ENCODE data around the gene SLC13A2.

SLC13A2 gene

DNA sequence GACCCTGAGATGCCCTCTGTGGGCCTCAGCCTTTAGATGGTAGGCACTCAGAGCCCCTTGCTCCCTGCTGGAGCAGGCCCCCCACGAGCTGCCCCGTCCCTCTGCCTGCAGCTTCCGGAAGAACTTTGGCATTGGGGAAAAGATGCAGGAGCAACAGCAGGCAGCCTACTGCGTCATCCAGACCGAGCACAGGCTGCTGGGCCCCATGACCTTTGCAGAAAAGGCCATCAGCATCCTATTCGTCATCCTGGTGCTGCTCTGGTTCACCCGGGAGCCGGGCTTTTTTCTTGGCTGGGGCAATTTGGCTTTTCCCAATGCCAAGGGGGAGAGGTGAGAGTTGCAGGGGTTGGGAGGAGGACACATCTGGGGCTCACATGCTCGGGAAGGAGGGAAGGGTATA, 20.0 kb downstream of the SLC13A2 start:
- no peak for DNase-seq (ENCODE audit: low spot score)
- H3K27ac ChIP-seq = no peak overlapping the region
- TF ChIP-seq, protein P1, sequence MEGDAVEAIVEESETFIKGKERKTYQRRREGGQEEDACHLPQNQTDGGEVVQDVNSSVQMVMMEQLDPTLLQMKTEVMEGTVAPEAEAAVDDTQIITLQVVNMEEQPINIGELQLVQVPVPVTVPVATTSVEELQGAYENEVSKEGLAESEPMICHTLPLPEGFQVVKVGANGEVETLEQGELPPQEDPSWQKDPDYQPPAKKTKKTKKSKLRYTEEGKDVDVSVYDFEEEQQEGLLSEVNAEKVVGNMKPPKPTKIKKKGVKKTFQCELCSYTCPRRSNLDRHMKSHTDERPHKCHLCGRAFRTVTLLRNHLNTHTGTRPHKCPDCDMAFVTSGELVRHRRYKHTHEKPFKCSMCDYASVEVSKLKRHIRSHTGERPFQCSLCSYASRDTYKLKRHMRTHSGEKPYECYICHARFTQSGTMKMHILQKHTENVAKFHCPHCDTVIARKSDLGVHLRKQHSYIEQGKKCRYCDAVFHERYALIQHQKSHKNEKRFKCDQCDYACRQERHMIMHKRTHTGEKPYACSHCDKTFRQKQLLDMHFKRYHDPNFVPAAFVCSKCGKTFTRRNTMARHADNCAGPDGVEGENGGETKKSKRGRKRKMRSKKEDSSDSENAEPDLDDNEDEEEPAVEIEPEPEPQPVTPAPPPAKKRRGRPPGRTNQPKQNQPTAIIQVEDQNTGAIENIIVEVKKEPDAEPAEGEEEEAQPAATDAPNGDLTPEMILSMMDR (IDR thresholded peaks at IDR 0.05) = no peak

DNA sequence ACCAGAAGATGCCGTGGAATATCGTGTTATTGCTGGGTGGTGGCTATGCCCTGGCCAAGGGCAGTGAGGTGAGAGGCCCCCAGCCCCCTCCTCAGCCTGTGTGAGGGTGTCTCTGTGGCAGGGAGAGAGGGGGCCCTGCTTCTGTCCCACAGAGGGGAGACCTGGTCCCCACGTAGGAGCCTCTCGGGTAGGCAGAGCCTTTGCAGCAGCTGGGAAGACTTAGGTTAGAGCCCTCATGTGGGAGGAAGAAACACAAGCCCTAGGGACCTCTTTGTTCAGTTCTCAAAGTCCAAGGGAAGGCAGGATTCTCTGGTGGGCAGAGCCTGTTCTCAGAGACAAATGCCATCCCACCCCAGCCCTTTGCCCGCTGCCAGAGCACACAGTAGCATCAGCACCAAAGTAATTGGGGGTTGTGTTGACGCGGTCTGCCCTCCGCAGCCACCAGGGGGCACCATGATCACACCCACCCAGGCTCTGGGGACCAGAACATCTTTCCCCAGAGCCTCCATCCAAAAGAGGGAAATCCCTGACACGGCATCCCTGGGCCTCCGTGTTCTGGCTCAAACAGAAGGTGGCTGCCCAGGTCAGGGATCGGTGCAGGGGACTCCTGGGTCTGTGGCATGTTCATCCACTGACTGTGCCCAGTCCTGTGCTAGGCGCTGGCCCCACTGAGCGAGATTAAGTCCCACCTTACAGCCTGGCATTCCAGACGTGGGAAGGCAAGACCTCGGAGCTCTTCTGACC, 21.2 kb downstream of the SLC13A2 start:
- no peak overlapping the region for H3K4me3 ChIP-seq
- no peak for DNase-seq (ENCODE audit: low spot score)
- TF ChIP-seq, protein P1 (IDR thresholded peaks at IDR 0.05) = peak; percentile 72
- H3K27ac ChIP-seq = no peak overlapping the region

More for the DNA sequence above, 20.0 kb downstream of the SLC13A2 start:
- H3K4me3 ChIP-seq = no peak overlapping the region

DNA sequence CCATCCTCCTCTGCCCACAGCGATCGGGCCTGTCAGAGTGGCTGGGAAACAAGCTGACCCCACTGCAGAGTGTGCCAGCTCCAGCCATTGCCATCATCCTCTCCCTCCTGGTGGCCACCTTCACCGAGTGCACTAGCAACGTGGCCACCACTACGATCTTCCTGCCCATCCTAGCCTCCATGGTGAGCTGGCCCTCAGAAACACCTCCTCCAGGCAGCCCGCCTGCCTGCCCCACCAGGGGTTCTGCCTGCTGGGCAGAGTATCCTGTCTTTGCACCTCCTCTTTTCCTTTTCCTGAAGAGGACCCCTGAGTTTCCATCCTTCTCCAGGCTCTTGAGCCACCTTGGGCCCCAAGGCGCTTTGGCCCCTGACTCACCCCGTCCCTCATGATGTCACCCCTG, 22.2 kb downstream of the SLC13A2 start:
- TF ChIP-seq, protein P1 (IDR thresholded peaks at IDR 0.05) = no peak
- no peak overlapping the region for H3K27ac ChIP-seq
- H3K4me3 ChIP-seq = no peak overlapping the region
- no peak for DNase-seq (ENCODE audit: low spot score)

DNA sequence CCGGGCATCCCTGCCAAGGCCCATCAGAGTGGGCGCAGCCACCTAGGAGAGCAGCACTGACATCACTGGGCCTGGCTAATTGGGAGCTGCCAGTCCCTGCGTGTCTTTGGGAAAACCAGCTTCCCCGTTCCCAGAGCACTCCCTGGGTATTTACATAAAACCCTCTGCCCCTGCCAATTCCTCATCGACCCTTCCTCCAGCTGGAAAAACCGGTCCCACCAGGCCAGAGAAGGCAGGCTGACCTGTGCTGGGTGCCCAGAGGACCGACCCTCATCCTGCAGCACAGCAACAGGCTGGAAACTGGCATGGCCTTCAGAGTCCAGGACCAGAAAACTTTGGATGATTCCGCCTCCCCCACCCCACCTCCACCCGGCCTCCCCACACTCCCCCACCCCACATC, 24.5 kb downstream of the SLC13A2 start:
- DNase-seq (ENCODE audit: low spot score) = no peak

DNA sequence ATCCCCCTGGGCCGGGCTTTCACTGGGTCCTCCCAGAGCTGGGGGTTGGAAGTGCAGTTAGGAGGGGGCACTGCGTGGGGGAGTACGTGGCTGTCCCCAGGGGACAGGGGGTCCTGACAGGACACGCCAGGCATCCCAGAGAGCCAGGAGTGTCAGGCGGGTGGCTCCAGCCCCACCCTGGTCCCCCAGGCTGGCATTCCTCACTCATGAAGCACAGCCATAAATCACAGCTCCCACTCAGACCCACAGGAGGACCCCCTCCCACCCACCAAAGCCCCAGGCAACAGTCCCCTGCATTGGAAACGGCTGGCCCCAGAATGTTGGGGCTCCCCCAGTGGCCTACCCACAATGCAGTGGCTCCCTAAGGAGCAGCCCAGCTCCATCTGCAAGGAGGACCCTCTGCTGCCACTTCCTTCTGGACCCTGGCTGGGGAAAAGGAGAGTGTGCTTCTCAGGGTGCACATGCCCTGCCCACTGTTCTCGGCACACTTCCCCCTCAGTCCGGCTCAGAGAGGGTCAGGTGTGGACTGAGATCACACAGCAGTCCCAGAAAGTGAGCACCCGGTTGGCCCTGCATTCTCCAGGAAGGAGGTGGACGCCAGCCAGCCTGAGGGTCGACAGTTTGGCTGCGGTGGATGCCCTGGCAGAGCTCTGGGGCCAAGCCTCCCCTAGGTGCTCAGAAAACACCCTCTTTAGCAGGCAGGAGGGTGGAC, 25.4 kb downstream of the SLC13A2 start:
- no peak overlapping the region for H3K4me3 ChIP-seq
- TF ChIP-seq, protein P1 (IDR thresholded peaks at IDR 0.05) = no peak
- DNase-seq (ENCODE audit: low spot score) = no peak
- no peak overlapping the region for H3K27ac ChIP-seq

More for the DNA sequence above, 24.5 kb downstream of the SLC13A2 start:
- no peak overlapping the region for H3K4me3 ChIP-seq
- H3K27ac ChIP-seq = no peak overlapping the region
- TF ChIP-seq, protein P1 (IDR thresholded peaks at IDR 0.05) = no peak

DNA sequence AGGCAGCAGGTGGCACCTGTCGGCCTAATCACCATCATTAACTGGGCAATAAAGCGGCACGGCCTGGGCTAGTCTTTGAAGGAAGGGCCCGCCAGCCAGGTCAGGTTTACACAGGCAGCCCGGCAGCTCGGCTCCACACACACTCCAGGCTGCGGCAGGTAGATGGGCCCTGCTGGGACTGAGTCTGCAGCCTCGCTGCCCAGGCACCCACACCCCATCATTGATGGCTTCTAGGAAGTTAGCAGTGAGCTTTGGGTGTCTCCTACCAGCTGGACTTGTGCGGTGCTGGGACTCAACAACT, 25.9 kb downstream of the SLC13A2 start:
- Histone ChIP-seq H3K27ac (no peak overlapping the region), H3K4me3 (no peak overlapping the region)
- no peak for DNase-seq (ENCODE audit: low spot score)
- TF ChIP-seq, protein P1 (IDR thresholded peaks at IDR 0.05) = no peak
